ENCODE data around the gene CREBL2. TPM values are rescaled to one million over a fixed set of nuclear protein-coding genes. Genes with fewer than 3 reads are reported as not detected.
"Not testable (repeated sequence)": the region's sequence is repeated elsewhere in the genome, so short reads cannot be mapped to it uniquely, and the experiment has no call there.

The CREBL2 gene
- total RNA-seq, 2 experiments from 2014 or later, result 15.6 to 16.1 TPM

- Mint-ChIP-seq H3K4me3 (peak overlapping the region; percentile 26), H3K36me3 (ENCODE audit: low read depth) (no peaks in the 10 kb centered on the region)
- CTCF ChIA-PET, result interaction anchor here (1.0 kb wide), 1 partner anchor 19 kb away, joined by 3 read pairs; no protein-coding TSS in a partner anchor
Observed at GRCh38 chr12:12582895-12583303, 28.8 kb upstream of the CREBL2 start.

GRCh38 chr12:12583510-12584178 is 28.0 kb upstream of the CREBL2 start:
- intact Hi-C loops (cut with micrococcal nuclease), result loop anchor here (1.0 to 10.0 kb wide), 4 partner anchors 28 to 1009 kb away; partner anchors contain the start of gene CREBL2
- CTCF ChIA-PET, result interaction anchor here (1.0 kb wide), 1 partner anchor 20 kb away, joined by 3 read pairs; no protein-coding TSS in a partner anchor
- no peaks in the 10 kb centered on the region for H3K36me3 Mint-ChIP-seq (ENCODE audit: low read depth)
- no peaks in the 10 kb centered on the region for H3K9me3 Mint-ChIP-seq
- H3K27me3 Mint-ChIP-seq (ENCODE audit: low read depth), result peaks cover 2% of the 10 kb centered on the region
- peak overlapping the region; percentile 89 for H3K27ac Mint-ChIP-seq
- no peak for DNase-seq
- H3K4me1 Mint-ChIP-seq (ENCODE audit: low read depth), result peaks cover 42% of the 10 kb centered on the region
- no peak overlapping the region for H3K4me3 Mint-ChIP-seq

More at GRCh38 chr12:12582895-12583303, 28.8 kb upstream of the CREBL2 start:
- no peaks in the 10 kb centered on the region for H3K9me3 Mint-ChIP-seq
- peak overlapping the region; percentile 89 for H3K27ac Mint-ChIP-seq
- peak; percentile 81 for DNase-seq
- intact Hi-C loops (cut with micrococcal nuclease), result loop anchor here (1.0 to 10.0 kb wide), 6 partner anchors 19 to 1008 kb away; partner anchors contain the start of gene CREBL2
- peaks cover 44% of the 10 kb centered on the region for H3K4me1 Mint-ChIP-seq (ENCODE audit: low read depth)
- peaks cover under 1% of the 10 kb centered on the region for H3K27me3 Mint-ChIP-seq (ENCODE audit: low read depth)

- no peak for DNase-seq
- no peaks in the 10 kb centered on the region for H3K9me3 Mint-ChIP-seq
Observed at GRCh38 chr12:12585115-12585863, 26.4 kb upstream of the CREBL2 start.

GRCh38 chr12:12586879-12587675 is 24.6 kb upstream of the CREBL2 start:
- Mint-ChIP-seq H3K4me3 (no peak overlapping the region), H3K27me3 (ENCODE audit: low read depth) (peaks cover 2% of the 10 kb centered on the region), H3K27ac (no peak overlapping the region), H3K36me3 (ENCODE audit: low read depth) (no peaks in the 10 kb centered on the region), H3K9me3 (no peaks in the 10 kb centered on the region), H3K4me1 (ENCODE audit: low read depth) (peaks cover 37% of the 10 kb centered on the region)
- CTCF ChIA-PET, result interaction anchor here (0.8 to 1.1 kb wide), 3 partner anchors 12 to 210 kb away, joined by 3 read pairs; no protein-coding TSS in a partner anchor
- intact Hi-C loops (cut with micrococcal nuclease), result loop anchor here (10.0 kb wide), 1 partner anchor 1012 kb away; no protein-coding TSS in a partner anchor
- no peak for DNase-seq

More at GRCh38 chr12:12585115-12585863, 26.4 kb upstream of the CREBL2 start:
- Mint-ChIP-seq H3K4me1 (ENCODE audit: low read depth) (peaks cover 42% of the 10 kb centered on the region), H3K36me3 (ENCODE audit: low read depth) (no peaks in the 10 kb centered on the region), H3K27ac (no peak overlapping the region), H3K4me3 (no peak overlapping the region), H3K27me3 (ENCODE audit: low read depth) (peaks cover 2% of the 10 kb centered on the region)
- intact Hi-C loops (cut with micrococcal nuclease), result loop anchor here (10.0 kb wide), 1 partner anchor 1010 kb away; no protein-coding TSS in a partner anchor
- CTCF ChIA-PET, result interaction anchor here (0.6 kb wide), 2 partner anchors 10 to 154 kb away, joined by 3 to 4 read pairs; no protein-coding TSS in a partner anchor

- H3K36me3 Mint-ChIP-seq (ENCODE audit: low read depth), result no peaks in the 10 kb centered on the region
- intact Hi-C loops (cut with micrococcal nuclease), result loop anchor here (10.0 kb wide), 1 partner anchor 1013 kb away; no protein-coding TSS in a partner anchor
- DNase-seq, result no peak
- H3K27me3 Mint-ChIP-seq (ENCODE audit: low read depth), result peaks cover 2% of the 10 kb centered on the region
- no peak overlapping the region for H3K4me3 Mint-ChIP-seq
- CTCF ChIA-PET, result interaction anchor here (1.1 kb wide), 1 partner anchor 12 kb away, joined by 3 read pairs; no protein-coding TSS in a partner anchor
- no peak overlapping the region for H3K27ac Mint-ChIP-seq
- H3K9me3 Mint-ChIP-seq, result no peaks in the 10 kb centered on the region
- peaks cover 31% of the 10 kb centered on the region for H3K4me1 Mint-ChIP-seq (ENCODE audit: low read depth)
Observed at GRCh38 chr12:12587878-12588277, 23.8 kb upstream of the CREBL2 start.

GRCh38 chr12:12588436-12588835 is 23.2 kb upstream of the CREBL2 start:
- DNase-seq; H3K27me3 Mint-ChIP-seq (ENCODE audit: low read depth); H3K4me3 Mint-ChIP-seq; H3K36me3 Mint-ChIP-seq (ENCODE audit: low read depth); H3K9me3 Mint-ChIP-seq; H3K27ac Mint-ChIP-seq; CTCF ChIA-PET: not testable (repeated sequence)
- intact Hi-C loops (cut with micrococcal nuclease), result loop anchor here (10.0 kb wide), 1 partner anchor 1014 kb away; no protein-coding TSS in a partner anchor
- peaks cover 28% of the 10 kb centered on the region for H3K4me1 Mint-ChIP-seq (ENCODE audit: low read depth)

- Mint-ChIP-seq H3K9me3 (no peaks in the 10 kb centered on the region), H3K27ac (no peak overlapping the region), H3K4me1 (ENCODE audit: low read depth) (peaks cover 8% of the 10 kb centered on the region), H3K36me3 (ENCODE audit: low read depth) (no peaks in the 10 kb centered on the region), H3K4me3 (no peak overlapping the region), H3K27me3 (ENCODE audit: low read depth) (peaks cover 2% of the 10 kb centered on the region)
- DNase-seq, result no peak
- CTCF ChIA-PET, result interaction anchor here (0.7 kb wide), 1 partner anchor 11 kb away, joined by 3 read pairs; no protein-coding TSS in a partner anchor
- intact Hi-C loops (cut with micrococcal nuclease), result no loop called here
Observed at GRCh38 chr12:12590961-12591360, 20.7 kb upstream of the CREBL2 start.

- no peak overlapping the region for H3K4me3 Mint-ChIP-seq
- H3K27ac Mint-ChIP-seq, result no peak overlapping the region
- intact Hi-C loops (cut with micrococcal nuclease), result no loop called here
- peaks cover 4% of the 10 kb centered on the region for H3K4me1 Mint-ChIP-seq (ENCODE audit: low read depth)
- CTCF ChIA-PET, result interaction anchor here (1.2 kb wide), 1 partner anchor 14 kb away, joined by 3 read pairs; no protein-coding TSS in a partner anchor
- DNase-seq, result no peak
- H3K36me3 Mint-ChIP-seq (ENCODE audit: low read depth), result no peaks in the 10 kb centered on the region
- H3K9me3 Mint-ChIP-seq, result no peaks in the 10 kb centered on the region
- peaks cover 2% of the 10 kb centered on the region for H3K27me3 Mint-ChIP-seq (ENCODE audit: low read depth)
Observed at GRCh38 chr12:12592930-12593329, 18.7 kb upstream of the CREBL2 start.

GRCh38 chr12:12595929-12596328 is 15.7 kb upstream of the CREBL2 start:
- H3K27ac Mint-ChIP-seq; H3K36me3 Mint-ChIP-seq (ENCODE audit: low read depth); H3K4me3 Mint-ChIP-seq; DNase-seq; H3K4me1 Mint-ChIP-seq (ENCODE audit: low read depth); intact Hi-C loops (cut with micrococcal nuclease); H3K27me3 Mint-ChIP-seq (ENCODE audit: low read depth); H3K9me3 Mint-ChIP-seq; CTCF ChIA-PET: not testable (repeated sequence)

GRCh38 chr12:12596598-12596997 is 15.1 kb upstream of the CREBL2 start:
- H3K9me3 Mint-ChIP-seq; H3K4me1 Mint-ChIP-seq (ENCODE audit: low read depth); CTCF ChIA-PET; DNase-seq; H3K27me3 Mint-ChIP-seq (ENCODE audit: low read depth); H3K4me3 Mint-ChIP-seq; intact Hi-C loops (cut with micrococcal nuclease); H3K36me3 Mint-ChIP-seq (ENCODE audit: low read depth); H3K27ac Mint-ChIP-seq: not testable (repeated sequence)

GRCh38 chr12:12598864-12599263 is 12.8 kb upstream of the CREBL2 start:
- Mint-ChIP-seq H3K4me3 (no peak overlapping the region), H3K27me3 (ENCODE audit: low read depth) (no peaks in the 10 kb centered on the region), H3K9me3 (no peaks in the 10 kb centered on the region), H3K4me1 (ENCODE audit: low read depth) (no peaks in the 10 kb centered on the region), H3K27ac (no peak overlapping the region), H3K36me3 (ENCODE audit: low read depth) (no peaks in the 10 kb centered on the region)
- CTCF ChIA-PET, result interaction anchor here (1.0 to 1.2 kb wide), 2 partner anchors 12 to 222 kb away, joined by 3 to 6 read pairs; no protein-coding TSS in a partner anchor
- intact Hi-C loops (cut with micrococcal nuclease), result no loop called here
- DNase-seq, result no peak

All from activated naive CD4-positive, alpha-beta T cell treated with anti-CD3 and anti-CD28 coated beads for 36 hours (primary cell).